B cell (primary cell): ENCODE measurements around the gene MRTFB.
A peak's percentile ranks its signal among the peaks of the same experiment; 100 is the strongest.

Experiments
- EZH2 ChIP-seq: IDR thresholded peaks from 2 replicates; pipeline ENCODE4 v1.6.1; 2012; ENCODE audit warnings: borderline replicate concordance, low read depth, mild to moderate bottlenecking, moderate library complexity, low read length; ENCODE audit not compliant: insufficient read depth, poor library complexity, severe bottlenecking
- TF ChIP-seq, protein P1 (sequence below): fragments of 200-600 bp; IDR thresholded peaks from one replicate; pipeline ENCODE4 v1.8.0; 2022; ENCODE audit warnings: antibody characterized with exemption, mild to moderate bottlenecking

DNA sequence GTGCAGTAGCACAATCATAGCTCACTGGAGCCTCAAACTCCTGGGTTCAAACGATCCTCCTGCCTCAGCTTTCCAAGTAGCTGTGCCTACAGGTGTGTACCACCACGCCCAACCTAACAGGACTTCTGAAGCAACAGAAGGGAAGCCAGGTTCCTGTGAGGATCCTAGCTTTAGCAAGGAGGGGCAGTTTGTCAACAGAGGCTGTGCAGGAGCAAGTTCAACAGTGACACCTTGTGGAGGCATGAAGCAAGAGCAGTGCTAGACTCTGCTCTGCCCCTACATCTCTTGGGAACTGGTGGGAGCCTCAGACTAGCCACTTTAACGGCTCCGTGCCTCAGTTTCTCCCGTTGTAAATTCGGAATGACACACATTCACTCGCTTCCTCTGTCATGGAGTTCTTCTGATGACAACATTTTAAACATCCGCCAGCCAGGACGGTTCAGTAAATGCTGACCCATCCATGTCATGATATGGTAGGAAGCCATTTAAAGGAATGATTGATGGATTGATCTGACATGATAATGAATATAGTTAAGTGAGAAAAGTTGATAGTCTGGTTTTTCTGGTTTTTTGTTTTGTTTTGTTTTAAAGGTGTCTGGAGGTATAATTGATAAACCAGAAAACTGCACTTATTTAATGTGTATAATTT, 218.7 kb downstream of the MRTFB start:
- TF ChIP-seq, protein P1, sequence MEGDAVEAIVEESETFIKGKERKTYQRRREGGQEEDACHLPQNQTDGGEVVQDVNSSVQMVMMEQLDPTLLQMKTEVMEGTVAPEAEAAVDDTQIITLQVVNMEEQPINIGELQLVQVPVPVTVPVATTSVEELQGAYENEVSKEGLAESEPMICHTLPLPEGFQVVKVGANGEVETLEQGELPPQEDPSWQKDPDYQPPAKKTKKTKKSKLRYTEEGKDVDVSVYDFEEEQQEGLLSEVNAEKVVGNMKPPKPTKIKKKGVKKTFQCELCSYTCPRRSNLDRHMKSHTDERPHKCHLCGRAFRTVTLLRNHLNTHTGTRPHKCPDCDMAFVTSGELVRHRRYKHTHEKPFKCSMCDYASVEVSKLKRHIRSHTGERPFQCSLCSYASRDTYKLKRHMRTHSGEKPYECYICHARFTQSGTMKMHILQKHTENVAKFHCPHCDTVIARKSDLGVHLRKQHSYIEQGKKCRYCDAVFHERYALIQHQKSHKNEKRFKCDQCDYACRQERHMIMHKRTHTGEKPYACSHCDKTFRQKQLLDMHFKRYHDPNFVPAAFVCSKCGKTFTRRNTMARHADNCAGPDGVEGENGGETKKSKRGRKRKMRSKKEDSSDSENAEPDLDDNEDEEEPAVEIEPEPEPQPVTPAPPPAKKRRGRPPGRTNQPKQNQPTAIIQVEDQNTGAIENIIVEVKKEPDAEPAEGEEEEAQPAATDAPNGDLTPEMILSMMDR: peak; percentile 60
- no peak for TF ChIP-seq EZH2
